GM21786 (cell line): ENCODE measurements around the gene RNF150.
"Not testable (repeated sequence)": the region's sequence is repeated elsewhere in the genome, so short reads cannot be mapped to it uniquely, and the experiment has no call there.

Source experiments
- ATAC-seq: cut with Tn5 transposase; IDR thresholded peaks from one replicate; pipeline ENCODE4 v1.9.1; 2021; ENCODE audit not compliant: unreplicated experiment

RNF150 gene

GRCh38 chr4:141078871-141079270 lies 54.4 kb downstream of the RNF150 start:
- ATAC-seq = no peak

- no peak for ATAC-seq
These were observed 55.6 kb downstream of the RNF150 start for GRCh38 chr4:141077611-141078225.

- ATAC-seq = no peak
These were observed 57.7 kb downstream of the RNF150 start for GRCh38 chr4:141075553-141075952.

GRCh38 chr4:141074098-141074878 lies 59.0 kb downstream of the RNF150 start:
- no peak for ATAC-seq

GRCh38 chr4:141066690-141067089 lies 66.6 kb downstream of the RNF150 start:
- ATAC-seq = no peak

- no peak for ATAC-seq
These were observed 67.4 kb downstream of the RNF150 start for GRCh38 chr4:141065872-141066271.

- ATAC-seq = no peak
These were observed 70.6 kb downstream of the RNF150 start for GRCh38 chr4:141062651-141063050.

- ATAC-seq = no peak
These were observed 74.4 kb downstream of the RNF150 start for GRCh38 chr4:141058591-141059512.

GRCh38 chr4:141057582-141057981 lies 75.7 kb downstream of the RNF150 start:
- ATAC-seq = no peak

- no peak for ATAC-seq
These were observed 76.8 kb downstream of the RNF150 start for GRCh38 chr4:141056473-141056872.

GRCh38 chr4:141054446-141054845 lies 78.8 kb downstream of the RNF150 start:
- ATAC-seq = no peak

- not testable (repeated sequence) for ATAC-seq
These were observed 82.3 kb downstream of the RNF150 start for GRCh38 chr4:141050999-141051398.

GRCh38 chr4:141047228-141047884 lies 85.9 kb downstream of the RNF150 start:
- no peak for ATAC-seq

- no peak for ATAC-seq
These were observed 87.0 kb downstream of the RNF150 start for GRCh38 chr4:141046255-141046654.

- ATAC-seq = no peak
These were observed 87.4 kb downstream of the RNF150 start for GRCh38 chr4:141045848-141046247.

GRCh38 chr4:141041021-141041476 lies 92.2 kb downstream of the RNF150 start:
- no peak for ATAC-seq

GRCh38 chr4:141039156-141039555 lies 94.1 kb downstream of the RNF150 start:
- ATAC-seq = no peak

GRCh38 chr4:141038428-141038827 lies 94.8 kb downstream of the RNF150 start:
- ATAC-seq = no peak

- ATAC-seq = no peak
These were observed 95.8 kb downstream of the RNF150 start for GRCh38 chr4:141037446-141037845.

GRCh38 chr4:141036786-141037185 lies 96.5 kb downstream of the RNF150 start:
- no peak for ATAC-seq

- ATAC-seq = no peak
These were observed 97.3 kb downstream of the RNF150 start for GRCh38 chr4:141035920-141036319.
